HepG2 (cell line): ENCODE results near the gene NDUFAF3. TPM values are rescaled to one million over a fixed set of nuclear protein-coding genes. Genes with fewer than 3 reads are reported as not detected.

Source experiments
- ATRX ChIP-seq: sonication (generic); formaldehyde crosslinking; IDR thresholded peaks from 2 replicates; pipeline ENCODE4 v1.4.0; 2020; ENCODE audit warnings: missing genetic modification reagents, borderline replicate concordance
- FIP1L1 ChIP-seq: fragments of 200-400 bp; formaldehyde crosslinking; IDR thresholded peaks from 2 replicates; pipeline ENCODE4 v1.6.1; 2018; ENCODE audit warnings: low read depth, mild to moderate bottlenecking, low read length, moderate library complexity, borderline replicate concordance; ENCODE audit not compliant: insufficient read depth
- FOXM1 ChIP-seq: sonication (generic); formaldehyde crosslinking; IDR thresholded peaks from 2 replicates; pipeline ENCODE4 v1.5.0; 2020; ENCODE audit warnings: missing genetic modification reagents
- GABPB1 ChIP-seq: IDR thresholded peaks from 2 replicates; pipeline ENCODE4 v1.6.1; 2016; ENCODE audit warnings: mild to moderate bottlenecking, missing genetic modification reagents, moderate library complexity, missing compliant biosample characterization
- HDAC2 ChIP-seq: sonication (generic); formaldehyde crosslinking; IDR thresholded peaks from 2 replicates; pipeline ENCODE4 v1.4.0; 2020; ENCODE audit warnings: missing genetic modification reagents
- HNRNPUL1 ChIP-seq: fragments of 200-400 bp; formaldehyde crosslinking; IDR thresholded peaks from 2 replicates; pipeline ENCODE4 v1.6.1; 2017; ENCODE audit warnings: low read depth, mild to moderate bottlenecking, low read length, moderate library complexity
- MTF1 ChIP-seq: sonication (generic); formaldehyde crosslinking; IDR thresholded peaks from 2 replicates; pipeline ENCODE4 v1.5.0; 2020; ENCODE audit warnings: missing genetic modification reagents
- NBN ChIP-seq: fragments of 450-650 bp; conservative IDR thresholded peaks from 2 replicates; pipeline ENCODE4 v1.6.1; 2017
- NR2C2 ChIP-seq: sonication (generic); formaldehyde crosslinking; IDR thresholded peaks from 2 replicates; pipeline ENCODE4 v1.4.0; 2020; ENCODE audit warnings: missing genetic modification reagents, mild to moderate bottlenecking, moderate library complexity, borderline replicate concordance
- NR2F2 ChIP-seq: IDR thresholded peaks from 2 replicates; pipeline ENCODE4 v1.6.1; 2012; ENCODE audit warnings: low read depth, inconsistent platforms, borderline replicate concordance
- SKI ChIP-seq: fragments of 450-650 bp; IDR thresholded peaks from one replicate; pipeline ENCODE4 v1.6.1; 2018; ENCODE audit warnings: mild to moderate bottlenecking; ENCODE audit not compliant: partially characterized antibody
- U2AF2 ChIP-seq: fragments of 200-400 bp; formaldehyde crosslinking; IDR thresholded peaks from 2 replicates; pipeline ENCODE4 v1.6.1; 2017; ENCODE audit warnings: low read depth, mild to moderate bottlenecking, low read length
- ZFP1 ChIP-seq: IDR thresholded peaks from 2 replicates; pipeline ENCODE4 v1.6.1; 2016
- ZFP36 ChIP-seq: fragments of 150-350 bp; IDR thresholded peaks from 2 replicates; pipeline ENCODE4 v1.6.1; 2018; ENCODE audit warnings: borderline replicate concordance, low read length, low read depth; ENCODE audit not compliant: partially characterized antibody
- ZNF292 ChIP-seq: sonication (generic); formaldehyde crosslinking; IDR thresholded peaks from 2 replicates; pipeline ENCODE4 v1.8.1; 2022; ENCODE audit warnings: mild to moderate bottlenecking, low read depth, missing genetic modification reagents, borderline replicate concordance
- ZNF3 ChIP-seq: IDR thresholded peaks from 2 replicates; pipeline ENCODE4 v1.7.0; 2017; ENCODE audit warnings: inconsistent platforms
- polyA plus RNA-seq, 8 experiments: library from polyadenylated mRNA; depleted of rRNA in 3 of 8; stranded (reverse) in 7 of 8; unstranded in 1 of 8; fragments of >200 nt; fragmentation: Illumina TruSeq in 4 of 8; extraction: Trizol in 4 of 8; gene quantifications; 2 replicates each; pipeline versions ENCODE4 v1.2.1 to v1.2.3, GENCODE V29; 2011 to 2016; ENCODE audit warnings: low read depth in 4 of 8, missing spikeins in 1 of 8, mixed read lengths in 1 of 8; ENCODE audit not compliant: insufficient read depth in 1 of 8
- total RNA-seq, 5 experiments: library from RNA; depleted of rRNA; stranded (reverse); fragments of >200 nt; fragmentation: Illumina TruSeq; extraction: Trizol; gene quantifications; 2 replicates each; pipeline ENCODE4 v1.2.3, GENCODE V29; 2016; ENCODE audit warnings: low read depth in 1 of 5
- TF ChIP-seq, protein P1 (sequence below): sonication (generic); formaldehyde crosslinking; IDR thresholded peaks from 2 replicates; pipeline ENCODE4 v1.4.0; 2020; ENCODE audit warnings: missing genetic modification reagents
- TF ChIP-seq, protein P2 (sequence below): IDR thresholded peaks from 2 replicates; pipeline ENCODE4 v1.6.1; 2016; ENCODE audit warnings: mild to moderate bottlenecking
- TF ChIP-seq, protein P3 (sequence below): IDR thresholded peaks from 2 replicates; pipeline ENCODE4 v1.6.1; 2012; ENCODE audit warnings: low read length, improper control_type of control experiment
- TF ChIP-seq, protein P4 (sequence below): sonication (generic); formaldehyde crosslinking; IDR thresholded peaks from 2 replicates; pipeline ENCODE4 v1.4.0; 2020; ENCODE audit warnings: missing genetic modification reagents, low read depth, mild to moderate bottlenecking, borderline replicate concordance

NDUFAF3 gene
- total and polyA plus RNA-seq, 2 of the 13 experiments (the other 11 are each of a cell fraction or from before 2014, with no cell fraction given), result 39.0 to 50.0 TPM

DNA sequence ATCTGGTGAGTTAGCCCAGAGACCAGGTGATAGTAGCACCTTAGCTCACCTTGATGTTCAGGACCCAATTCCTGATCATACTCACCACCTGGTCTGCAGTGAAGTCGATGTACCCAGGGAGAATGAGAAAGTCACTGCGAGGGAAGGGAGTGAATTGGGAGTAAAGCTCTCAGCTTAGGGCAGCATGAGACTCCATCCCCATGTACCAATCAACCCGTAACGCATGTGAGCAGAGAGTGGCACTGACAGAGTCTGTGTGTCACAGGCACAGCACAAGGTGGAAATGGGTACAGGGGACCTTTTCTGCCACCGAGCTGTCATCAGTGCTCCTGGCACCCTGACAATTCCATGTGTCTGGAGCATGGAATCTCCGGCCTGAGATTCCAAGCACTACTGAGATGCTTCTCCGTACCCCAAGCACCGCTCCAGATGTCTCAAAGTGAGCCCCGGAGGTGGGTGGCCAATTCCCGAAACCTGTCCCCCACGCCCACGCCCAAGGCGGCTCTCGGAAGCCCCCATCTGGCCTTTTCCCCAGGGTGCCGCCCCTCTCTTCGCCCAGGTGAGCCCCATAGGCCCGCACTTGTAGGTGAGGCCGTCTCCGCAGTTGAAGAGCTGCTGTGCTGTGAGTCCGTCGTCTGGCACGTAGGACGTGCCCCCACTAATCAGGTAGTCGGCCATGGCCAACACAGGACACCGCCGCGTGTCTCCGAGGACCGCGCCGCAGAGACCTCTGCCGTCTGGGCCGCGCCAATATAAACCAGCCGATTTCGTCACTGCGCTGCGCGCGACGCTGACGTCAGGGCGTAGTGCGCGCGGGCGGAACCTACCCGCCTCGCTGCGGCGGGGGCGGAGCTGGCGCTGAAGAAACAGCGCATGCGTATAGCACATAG lies 7.0 kb downstream of the NDUFAF3 start, which contains the start of gene IMPDH2 (continued):
- TF ChIP-seq, protein P1, sequence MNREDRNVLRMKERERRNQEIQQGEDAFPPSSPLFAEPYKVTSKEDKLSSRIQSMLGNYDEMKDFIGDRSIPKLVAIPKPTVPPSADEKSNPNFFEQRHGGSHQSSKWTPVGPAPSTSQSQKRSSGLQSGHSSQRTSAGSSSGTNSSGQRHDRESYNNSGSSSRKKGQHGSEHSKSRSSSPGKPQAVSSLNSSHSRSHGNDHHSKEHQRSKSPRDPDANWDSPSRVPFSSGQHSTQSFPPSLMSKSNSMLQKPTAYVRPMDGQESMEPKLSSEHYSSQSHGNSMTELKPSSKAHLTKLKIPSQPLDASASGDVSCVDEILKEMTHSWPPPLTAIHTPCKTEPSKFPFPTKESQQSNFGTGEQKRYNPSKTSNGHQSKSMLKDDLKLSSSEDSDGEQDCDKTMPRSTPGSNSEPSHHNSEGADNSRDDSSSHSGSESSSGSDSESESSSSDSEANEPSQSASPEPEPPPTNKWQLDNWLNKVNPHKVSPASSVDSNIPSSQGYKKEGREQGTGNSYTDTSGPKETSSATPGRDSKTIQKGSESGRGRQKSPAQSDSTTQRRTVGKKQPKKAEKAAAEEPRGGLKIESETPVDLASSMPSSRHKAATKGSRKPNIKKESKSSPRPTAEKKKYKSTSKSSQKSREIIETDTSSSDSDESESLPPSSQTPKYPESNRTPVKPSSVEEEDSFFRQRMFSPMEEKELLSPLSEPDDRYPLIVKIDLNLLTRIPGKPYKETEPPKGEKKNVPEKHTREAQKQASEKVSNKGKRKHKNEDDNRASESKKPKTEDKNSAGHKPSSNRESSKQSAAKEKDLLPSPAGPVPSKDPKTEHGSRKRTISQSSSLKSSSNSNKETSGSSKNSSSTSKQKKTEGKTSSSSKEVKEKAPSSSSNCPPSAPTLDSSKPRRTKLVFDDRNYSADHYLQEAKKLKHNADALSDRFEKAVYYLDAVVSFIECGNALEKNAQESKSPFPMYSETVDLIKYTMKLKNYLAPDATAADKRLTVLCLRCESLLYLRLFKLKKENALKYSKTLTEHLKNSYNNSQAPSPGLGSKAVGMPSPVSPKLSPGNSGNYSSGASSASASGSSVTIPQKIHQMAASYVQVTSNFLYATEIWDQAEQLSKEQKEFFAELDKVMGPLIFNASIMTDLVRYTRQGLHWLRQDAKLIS, result peak; percentile 68; the same call in 1 of the 2 replicates
- TF ChIP-seq U2AF2 (0 out of 2 replicates have a peak, but pooled peaks have one; percentile 36), FOXM1 (CRISPR knock-in tag) (no peak), NR2C2 (CRISPR knock-in tag) (no peak; the same call in 1 of the 2 replicates), ZFP1 (CRISPR knock-in tag) (peak; percentile 64; the same call in 1 of the 2 replicates), FIP1L1 (peak; percentile 77; the same call in 1 of the 2 replicates), NR2F2 (no peak), SKI (peak; percentile 82), ZFP36 (no peak), HDAC2 (CRISPR knock-in tag) (peak; percentile 77), GABPB1 (CRISPR knock-in tag) (peak; percentile 89), NBN (no peak), ZNF292 (CRISPR knock-in tag) (no peak), MTF1 (CRISPR knock-in tag) (peak; percentile 84), ATRX (CRISPR knock-in tag) (no peak), ZNF3 (CRISPR knock-in tag) (no peak; the same call in 1 of the 2 replicates), HNRNPUL1 (peak; percentile 64; the same call in 1 of the 2 replicates)
- TF ChIP-seq, protein P2, sequence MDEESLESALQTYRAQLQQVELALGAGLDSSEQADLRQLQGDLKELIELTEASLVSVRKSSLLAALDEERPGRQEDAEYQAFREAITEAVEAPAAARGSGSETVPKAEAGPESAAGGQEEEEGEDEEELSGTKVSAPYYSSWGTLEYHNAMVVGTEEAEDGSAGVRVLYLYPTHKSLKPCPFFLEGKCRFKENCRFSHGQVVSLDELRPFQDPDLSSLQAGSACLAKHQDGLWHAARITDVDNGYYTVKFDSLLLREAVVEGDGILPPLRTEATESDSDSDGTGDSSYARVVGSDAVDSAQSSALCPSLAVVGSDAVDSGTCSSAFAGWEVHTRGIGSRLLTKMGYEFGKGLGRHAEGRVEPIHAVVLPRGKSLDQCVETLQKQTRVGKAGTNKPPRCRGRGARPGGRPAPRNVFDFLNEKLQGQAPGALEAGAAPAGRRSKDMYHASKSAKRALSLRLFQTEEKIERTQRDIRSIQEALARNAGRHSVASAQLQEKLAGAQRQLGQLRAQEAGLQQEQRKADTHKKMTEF (CRISPR knock-in tag), result peak; percentile 95
- TF ChIP-seq, protein P3, sequence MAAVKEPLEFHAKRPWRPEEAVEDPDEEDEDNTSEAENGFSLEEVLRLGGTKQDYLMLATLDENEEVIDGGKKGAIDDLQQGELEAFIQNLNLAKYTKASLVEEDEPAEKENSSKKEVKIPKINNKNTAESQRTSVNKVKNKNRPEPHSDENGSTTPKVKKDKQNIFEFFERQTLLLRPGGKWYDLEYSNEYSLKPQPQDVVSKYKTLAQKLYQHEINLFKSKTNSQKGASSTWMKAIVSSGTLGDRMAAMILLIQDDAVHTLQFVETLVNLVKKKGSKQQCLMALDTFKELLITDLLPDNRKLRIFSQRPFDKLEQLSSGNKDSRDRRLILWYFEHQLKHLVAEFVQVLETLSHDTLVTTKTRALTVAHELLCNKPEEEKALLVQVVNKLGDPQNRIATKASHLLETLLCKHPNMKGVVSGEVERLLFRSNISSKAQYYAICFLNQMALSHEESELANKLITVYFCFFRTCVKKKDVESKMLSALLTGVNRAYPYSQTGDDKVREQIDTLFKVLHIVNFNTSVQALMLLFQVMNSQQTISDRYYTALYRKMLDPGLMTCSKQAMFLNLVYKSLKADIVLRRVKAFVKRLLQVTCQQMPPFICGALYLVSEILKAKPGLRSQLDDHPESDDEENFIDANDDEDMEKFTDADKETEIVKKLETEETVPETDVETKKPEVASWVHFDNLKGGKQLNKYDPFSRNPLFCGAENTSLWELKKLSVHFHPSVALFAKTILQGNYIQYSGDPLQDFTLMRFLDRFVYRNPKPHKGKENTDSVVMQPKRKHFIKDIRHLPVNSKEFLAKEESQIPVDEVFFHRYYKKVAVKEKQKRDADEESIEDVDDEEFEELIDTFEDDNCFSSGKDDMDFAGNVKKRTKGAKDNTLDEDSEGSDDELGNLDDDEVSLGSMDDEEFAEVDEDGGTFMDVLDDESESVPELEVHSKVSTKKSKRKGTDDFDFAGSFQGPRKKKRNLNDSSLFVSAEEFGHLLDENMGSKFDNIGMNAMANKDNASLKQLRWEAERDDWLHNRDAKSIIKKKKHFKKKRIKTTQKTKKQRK, result no peak
- TF ChIP-seq, protein P4, sequence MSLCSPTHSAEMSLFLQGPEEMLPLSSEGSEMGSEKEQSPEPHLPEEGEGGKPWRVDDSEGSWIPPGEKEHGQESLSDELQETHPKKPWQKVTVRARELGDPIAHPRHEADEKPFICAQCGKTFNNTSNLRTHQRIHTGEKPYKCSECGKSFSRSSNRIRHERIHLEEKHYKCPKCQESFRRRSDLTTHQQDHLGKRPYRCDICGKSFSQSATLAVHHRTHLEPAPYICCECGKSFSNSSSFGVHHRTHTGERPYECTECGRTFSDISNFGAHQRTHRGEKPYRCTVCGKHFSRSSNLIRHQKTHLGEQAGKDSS (CRISPR knock-in tag), result peak; percentile 72; the same call in 1 of the 2 replicates
